OCI-LY1 (cell line): ENCODE data around the gene CCDC60.

Experiments used
- H2AFZ ChIP-seq: fragments of 200-600 bp; sonication (generic), shearing (Covaris generic); 2 replicates; pipeline ENCODE4 v1.6.0; 2014; ENCODE audit warnings: antibody characterized with exemption, mild to moderate bottlenecking, low read length
- H3F3A ChIP-seq: fragments of 200-600 bp; sonication (generic), shearing (Covaris generic); 2 replicates; pipeline ENCODE4 v1.6.0; 2014; ENCODE audit warnings: mild to moderate bottlenecking, antibody characterized with exemption, low read length, moderate library complexity; ENCODE audit not compliant: insufficient read depth
- H3K27ac ChIP-seq: fragments of 200-600 bp; sonication (generic); 2 replicates; pipeline ENCODE4 v1.5.1; 2014; ENCODE audit warnings: low read length, mixed run types, mild to moderate bottlenecking, low read depth; ENCODE audit not compliant: poor library complexity, severe bottlenecking
- H3K27me3 ChIP-seq: fragments of 200-600 bp; sonication (generic); 2 replicates; pipeline ENCODE4 v1.6.0; 2014; ENCODE audit warnings: antibody characterized with exemption, mild to moderate bottlenecking, low read length, moderate library complexity; ENCODE audit not compliant: insufficient read depth
- H3K36me3 ChIP-seq: fragments of 200-600 bp; sonication (generic); 2 replicates; pipeline ENCODE4 v1.6.1; 2014; ENCODE audit warnings: mild to moderate bottlenecking, antibody characterized with exemption, low read length, moderate library complexity, mixed read lengths; ENCODE audit not compliant: insufficient read depth
- H3K4me1 ChIP-seq: fragments of 200-600 bp; sonication (generic); 2 replicates; pipeline ENCODE4 v1.5.1; 2014; ENCODE audit warnings: mild to moderate bottlenecking, low read length, moderate library complexity; ENCODE audit not compliant: insufficient read depth, severe bottlenecking
- H3K4me2 ChIP-seq: fragments of 200-600 bp; sonication (generic), shearing (Covaris generic); 2 replicates; pipeline ENCODE4 v1.6.1; 2014; ENCODE audit warnings: low read length
- H3K4me3 ChIP-seq: fragments of 200-600 bp; sonication (generic); 2 replicates; pipeline ENCODE4 v1.5.1; 2014; ENCODE audit warnings: low read length, low read depth, mild to moderate bottlenecking, mixed read lengths; ENCODE audit not compliant: poor library complexity, severe bottlenecking
- H3K79me2 ChIP-seq: fragments of 200-600 bp; shearing (Covaris generic); 2 replicates; pipeline ENCODE4 v1.6.1; 2016; ENCODE audit warnings: mixed run types, low read length, mixed read lengths; ENCODE audit not compliant: insufficient read depth
- H3K9ac ChIP-seq: fragments of 200-600 bp; sonication (generic), shearing (Covaris generic); 2 replicates; pipeline ENCODE4 v1.6.1; 2014; ENCODE audit warnings: mild to moderate bottlenecking, low read length, mixed read lengths
- H3K9me2 ChIP-seq: fragments of 200-600 bp; sonication (generic), shearing (Covaris generic); 2 replicates; pipeline ENCODE4 v1.6.1; 2014; ENCODE audit warnings: low read depth, mild to moderate bottlenecking, low read length, mixed read lengths
- H3K9me3 ChIP-seq: fragments of 200-600 bp; shearing (Covaris generic); 2 replicates; pipeline ENCODE4 v1.6.1; 2014; ENCODE audit warnings: low read length, mixed read lengths
- H4K20me1 ChIP-seq: fragments of 200-600 bp; sonication (generic), shearing (Covaris generic); 2 replicates; pipeline ENCODE4 v1.6.0; 2016; ENCODE audit warnings: mild to moderate bottlenecking, low read length; ENCODE audit not compliant: insufficient read depth
- EZH2 ChIP-seq: fragments of 200-600 bp; sonication (generic), shearing (Covaris generic); IDR thresholded peaks from 2 replicates; pipeline ENCODE4 v1.8.0; 2017; ENCODE audit warnings: borderline replicate concordance, mixed run types, mild to moderate bottlenecking, antibody characterized with exemption, low read length, moderate library complexity, mixed read lengths
- TF ChIP-seq, protein P1 (sequence below): fragments of 200-600 bp; sonication (generic), shearing (Covaris generic); IDR thresholded peaks from 2 replicates; pipeline ENCODE4 v1.5.1; 2017; ENCODE audit warnings: mild to moderate bottlenecking, antibody characterized with exemption, low read length, moderate library complexity, mixed read lengths

Gene CCDC60

DNA sequence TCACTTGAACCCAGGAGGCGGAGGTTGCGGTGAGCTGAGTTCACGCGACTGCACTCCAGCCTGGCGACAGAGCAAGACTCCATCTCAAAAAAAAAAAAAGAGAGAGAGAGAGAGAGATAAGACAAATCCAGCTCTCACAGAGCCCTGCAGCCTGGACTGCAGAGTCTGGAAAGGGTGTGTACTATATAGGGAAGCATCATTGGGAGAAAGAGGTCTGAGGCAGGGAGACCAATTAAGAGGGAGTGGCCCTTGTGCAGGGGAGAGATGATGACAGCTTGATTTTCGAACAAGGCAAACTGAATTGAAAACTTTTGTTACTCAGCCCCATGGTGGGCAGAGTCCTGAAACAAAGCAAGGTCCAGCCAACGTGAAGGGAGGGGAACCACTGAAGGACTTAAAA, 116.2 kb downstream of the CCDC60 start:
- Histone ChIP-seq H3K27me3 (no peaks in the 10 kb centered on the region), H3F3A (no peaks in the 10 kb centered on the region), H3K9ac (no peak overlapping the region), H4K20me1 (no peaks in the 10 kb centered on the region), H3K36me3 (no peaks in the 10 kb centered on the region), H3K4me3 (no peak overlapping the region), H2AFZ (no peak overlapping the region), H3K4me1 (no peaks in the 10 kb centered on the region), H3K4me2 (no peak overlapping the region), H3K9me3 (no peaks in the 10 kb centered on the region), H3K27ac (no peak overlapping the region), H3K79me2 (no peaks in the 10 kb centered on the region), H3K9me2 (no peaks in the 10 kb centered on the region)
- TF ChIP-seq, protein P1, sequence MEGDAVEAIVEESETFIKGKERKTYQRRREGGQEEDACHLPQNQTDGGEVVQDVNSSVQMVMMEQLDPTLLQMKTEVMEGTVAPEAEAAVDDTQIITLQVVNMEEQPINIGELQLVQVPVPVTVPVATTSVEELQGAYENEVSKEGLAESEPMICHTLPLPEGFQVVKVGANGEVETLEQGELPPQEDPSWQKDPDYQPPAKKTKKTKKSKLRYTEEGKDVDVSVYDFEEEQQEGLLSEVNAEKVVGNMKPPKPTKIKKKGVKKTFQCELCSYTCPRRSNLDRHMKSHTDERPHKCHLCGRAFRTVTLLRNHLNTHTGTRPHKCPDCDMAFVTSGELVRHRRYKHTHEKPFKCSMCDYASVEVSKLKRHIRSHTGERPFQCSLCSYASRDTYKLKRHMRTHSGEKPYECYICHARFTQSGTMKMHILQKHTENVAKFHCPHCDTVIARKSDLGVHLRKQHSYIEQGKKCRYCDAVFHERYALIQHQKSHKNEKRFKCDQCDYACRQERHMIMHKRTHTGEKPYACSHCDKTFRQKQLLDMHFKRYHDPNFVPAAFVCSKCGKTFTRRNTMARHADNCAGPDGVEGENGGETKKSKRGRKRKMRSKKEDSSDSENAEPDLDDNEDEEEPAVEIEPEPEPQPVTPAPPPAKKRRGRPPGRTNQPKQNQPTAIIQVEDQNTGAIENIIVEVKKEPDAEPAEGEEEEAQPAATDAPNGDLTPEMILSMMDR = no peak
- no peak for TF ChIP-seq EZH2

DNA sequence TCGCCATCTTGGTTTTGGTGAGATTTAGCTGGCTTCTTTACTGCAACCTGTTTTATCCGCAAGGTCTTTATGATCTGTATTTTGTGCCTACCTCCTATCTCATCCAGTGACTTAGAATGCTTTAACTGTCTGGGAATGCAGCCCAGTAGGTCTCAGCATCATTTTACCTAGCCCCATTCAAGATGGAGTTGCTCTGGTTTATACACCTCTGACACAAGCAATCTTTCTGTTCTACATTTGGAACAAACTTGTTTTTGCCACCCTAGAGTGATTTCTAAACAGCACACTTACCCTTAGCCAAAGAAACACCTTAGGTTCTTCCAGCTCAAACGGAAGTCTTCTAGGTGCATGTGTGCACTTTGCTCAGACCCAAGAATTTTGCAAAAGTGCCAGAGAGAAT, 122.3 kb downstream of the CCDC60 start:
- TF ChIP-seq, protein P1 = no peak
- no peak for TF ChIP-seq EZH2
- Histone ChIP-seq H2AFZ (no peak overlapping the region), H3K27ac (no peak overlapping the region), H3F3A (no peaks in the 10 kb centered on the region), H3K4me1 (no peaks in the 10 kb centered on the region), H3K27me3 (peaks cover 1% of the 10 kb centered on the region; the same call in 1 of the 2 replicates), H3K4me2 (no peak overlapping the region), H3K9me2 (no peaks in the 10 kb centered on the region), H3K79me2 (no peaks in the 10 kb centered on the region), H3K9me3 (no peaks in the 10 kb centered on the region), H3K36me3 (no peaks in the 10 kb centered on the region), H3K9ac (no peak overlapping the region), H3K4me3 (no peak overlapping the region), H4K20me1 (no peaks in the 10 kb centered on the region)

DNA sequence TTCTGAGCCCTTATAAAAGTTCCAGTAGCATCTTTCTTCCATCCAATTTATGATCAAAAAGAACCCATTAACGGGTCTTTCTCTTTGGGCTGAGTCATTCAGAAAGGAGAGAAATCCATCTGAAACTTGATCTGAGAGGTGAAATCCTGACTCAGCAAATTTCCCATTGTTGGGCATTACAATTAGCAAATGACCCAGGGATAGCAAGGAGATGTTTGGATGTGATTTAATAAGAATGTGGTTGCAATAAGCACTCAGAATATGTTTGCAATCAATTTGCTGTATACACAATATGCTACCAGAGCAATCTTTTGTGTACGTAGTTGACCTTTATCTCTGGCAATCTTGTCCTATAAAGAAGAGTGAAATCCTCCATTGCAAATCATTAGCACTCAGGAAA, 122.7 kb downstream of the CCDC60 start:
- Histone ChIP-seq H3K9ac (no peak overlapping the region), H3F3A (no peaks in the 10 kb centered on the region), H3K9me3 (no peaks in the 10 kb centered on the region), H3K27ac (no peak overlapping the region), H2AFZ (no peak overlapping the region), H3K9me2 (no peaks in the 10 kb centered on the region), H3K27me3 (peaks cover 4% of the 10 kb centered on the region; the same call in 1 of the 2 replicates), H4K20me1 (no peaks in the 10 kb centered on the region), H3K36me3 (no peaks in the 10 kb centered on the region), H3K79me2 (no peaks in the 10 kb centered on the region), H3K4me1 (no peaks in the 10 kb centered on the region), H3K4me3 (no peak overlapping the region), H3K4me2 (no peak overlapping the region)
- no peak for TF ChIP-seq EZH2
- TF ChIP-seq, protein P1 = no peak
